Measurements from ENCODE around the gene LGI4. TPM values are rescaled to one million over a fixed set of nuclear protein-coding genes. Genes with fewer than 3 reads are reported as not detected.

The LGI4 gene
- total RNA-seq, 2 donors from 2014 or later: 0.39 to 0.52 TPM

DNA sequence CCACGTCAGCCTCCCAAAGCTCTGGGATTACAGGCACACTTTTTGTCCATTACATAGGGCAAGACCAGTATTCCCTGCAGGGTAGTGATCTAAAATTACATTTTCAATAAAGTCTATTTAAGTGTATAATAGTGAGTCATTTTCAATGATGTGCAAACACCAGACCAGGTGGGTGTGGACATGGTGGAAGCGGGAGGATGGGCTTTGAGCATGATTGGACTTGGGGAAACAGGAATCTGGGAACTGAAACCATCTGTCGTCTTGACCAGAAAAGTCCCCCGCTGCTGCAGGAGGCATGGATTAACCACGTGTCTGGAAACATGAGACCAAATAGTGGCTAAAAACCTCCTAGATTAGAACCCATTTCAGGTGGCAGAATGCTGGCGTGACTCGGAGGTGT lies 14.4 kb downstream of the LGI4 start:
- peaks cover 2% of the 10 kb centered on the region for H3K36me3 Mint-ChIP-seq (ENCODE audit: low read depth)
- ATAC-seq: no peak
- H3K27ac Mint-ChIP-seq: no peak overlapping the region
- peaks cover 15% of the 10 kb centered on the region for H3K4me1 Mint-ChIP-seq
- no peak overlapping the region for H3K4me3 Mint-ChIP-seq
- no peak for DNase-seq
- H3K9me3 ChIP-seq (ENCODE audit: control insufficient read depth, low read length, poor library complexity, severe bottlenecking): no peaks in the 10 kb centered on the region
- H3K27me3 Mint-ChIP-seq: no peaks in the 10 kb centered on the region

DNA sequence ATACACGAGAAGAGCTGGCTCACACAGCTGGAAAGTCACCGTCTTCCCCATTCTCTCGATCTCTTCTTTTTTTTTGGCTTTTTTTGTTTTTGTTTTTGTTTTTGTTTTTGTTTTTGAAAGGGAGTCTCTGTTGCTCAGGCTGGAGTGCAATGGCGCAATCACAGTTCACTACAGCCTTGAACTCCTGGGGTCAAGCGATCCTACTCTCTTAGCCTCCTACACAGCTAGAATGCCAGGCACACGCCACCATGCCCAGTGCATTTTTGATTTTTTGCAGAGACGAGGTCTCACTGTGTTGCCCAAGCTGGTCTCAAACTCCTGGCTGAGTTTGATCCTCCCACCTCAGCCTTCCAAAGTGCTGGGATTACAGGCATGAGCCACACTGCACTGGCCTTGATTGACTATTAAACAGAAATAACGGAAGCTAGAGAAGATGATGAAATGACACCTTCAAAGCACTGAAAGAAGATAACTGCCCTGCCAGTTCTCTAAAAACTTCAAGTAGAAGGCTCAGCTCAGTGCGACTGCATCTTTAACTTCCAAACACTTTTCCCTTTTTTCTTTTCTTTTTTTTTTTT lies 15.2 kb downstream of the LGI4 start:
- no peak overlapping the region for H3K27ac Mint-ChIP-seq
- H3K27me3 Mint-ChIP-seq: no peaks in the 10 kb centered on the region
- peaks cover 16% of the 10 kb centered on the region for H3K4me1 Mint-ChIP-seq
- ATAC-seq (no peak), DNase-seq (no peak)
- H3K36me3 Mint-ChIP-seq (ENCODE audit: low read depth): peaks cover 2% of the 10 kb centered on the region
- no peaks in the 10 kb centered on the region for H3K9me3 ChIP-seq (ENCODE audit: control insufficient read depth, low read length, poor library complexity, severe bottlenecking)
- no peak overlapping the region for H3K4me3 Mint-ChIP-seq

DNA sequence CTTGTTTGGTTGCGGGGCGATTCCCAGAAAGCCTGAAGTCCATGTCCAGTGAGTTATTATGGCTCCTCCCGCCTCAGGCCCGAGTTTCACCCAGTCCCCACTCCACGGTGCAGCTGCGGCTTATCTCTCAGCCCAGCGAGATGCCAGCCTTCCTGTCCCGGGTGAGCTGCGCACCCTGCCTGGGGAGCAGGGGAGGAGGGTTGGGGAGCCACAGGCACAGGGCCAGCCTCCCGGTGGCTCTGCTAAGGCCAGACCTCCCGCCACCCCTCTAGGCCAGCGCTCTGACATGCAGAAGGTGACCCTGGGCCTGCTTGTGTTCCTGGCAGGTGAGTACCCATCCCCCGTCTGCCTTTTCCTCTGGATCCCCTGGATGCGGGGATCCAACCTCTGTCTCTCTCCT lies 15.8 kb downstream of the LGI4 start:
- DNase-seq (no peak), ATAC-seq (no peak)
- H3K4me1 Mint-ChIP-seq: peaks cover 13% of the 10 kb centered on the region
- no peak overlapping the region for H3K4me3 Mint-ChIP-seq
- H3K27ac Mint-ChIP-seq: no peak overlapping the region
- no peaks in the 10 kb centered on the region for H3K36me3 Mint-ChIP-seq (ENCODE audit: low read depth)
- H3K27me3 Mint-ChIP-seq: no peaks in the 10 kb centered on the region
- H3K9me3 ChIP-seq (ENCODE audit: control insufficient read depth, low read length, poor library complexity, severe bottlenecking): no peaks in the 10 kb centered on the region

DNA sequence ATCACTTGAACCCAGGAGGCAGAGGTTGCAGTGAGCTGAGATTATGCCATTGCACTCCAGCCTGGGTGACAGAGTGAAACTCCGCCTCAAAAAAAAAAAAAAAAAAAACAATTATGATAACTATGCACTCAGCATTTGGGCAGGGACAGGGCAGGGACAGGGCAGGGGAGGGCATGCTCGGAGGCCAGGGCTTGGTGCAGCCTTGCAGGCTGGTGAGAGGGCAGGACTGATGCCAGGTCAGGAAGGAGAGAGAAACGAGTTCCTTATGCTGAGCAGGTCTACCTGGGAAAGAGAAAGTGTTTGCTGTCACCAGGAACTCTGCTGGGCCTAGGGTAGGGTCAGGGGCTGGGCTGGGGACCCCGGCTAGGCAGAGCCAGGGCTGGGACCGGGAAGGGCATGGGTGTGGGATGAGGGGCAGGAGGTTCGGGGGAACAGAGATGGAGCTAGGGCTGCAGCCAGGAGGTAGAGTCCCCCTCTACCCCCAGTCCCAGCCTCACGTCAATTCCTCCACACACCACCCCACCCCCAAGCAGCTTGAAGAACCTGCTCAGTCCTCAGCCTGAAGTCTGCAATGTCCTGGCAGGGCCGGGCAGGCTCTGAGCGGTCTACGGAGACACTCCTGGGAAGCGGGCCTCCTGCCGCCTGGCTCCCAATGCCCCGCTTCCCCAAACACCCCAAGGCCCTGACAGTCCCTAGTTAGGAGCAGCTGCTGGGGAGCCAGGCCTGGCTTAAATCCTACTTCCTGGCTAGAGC lies 16.4 kb downstream of the LGI4 start:
- DNase-seq: no peak
- no peaks in the 10 kb centered on the region for H3K9me3 ChIP-seq (ENCODE audit: control insufficient read depth, low read length, poor library complexity, severe bottlenecking)
- no peak for ATAC-seq
- H3K36me3 Mint-ChIP-seq (ENCODE audit: low read depth): no peaks in the 10 kb centered on the region
- no peak overlapping the region for H3K27ac Mint-ChIP-seq
- H3K4me1 Mint-ChIP-seq: peaks cover 11% of the 10 kb centered on the region
- no peaks in the 10 kb centered on the region for H3K27me3 Mint-ChIP-seq
- no peak overlapping the region for H3K4me3 Mint-ChIP-seq

DNA sequence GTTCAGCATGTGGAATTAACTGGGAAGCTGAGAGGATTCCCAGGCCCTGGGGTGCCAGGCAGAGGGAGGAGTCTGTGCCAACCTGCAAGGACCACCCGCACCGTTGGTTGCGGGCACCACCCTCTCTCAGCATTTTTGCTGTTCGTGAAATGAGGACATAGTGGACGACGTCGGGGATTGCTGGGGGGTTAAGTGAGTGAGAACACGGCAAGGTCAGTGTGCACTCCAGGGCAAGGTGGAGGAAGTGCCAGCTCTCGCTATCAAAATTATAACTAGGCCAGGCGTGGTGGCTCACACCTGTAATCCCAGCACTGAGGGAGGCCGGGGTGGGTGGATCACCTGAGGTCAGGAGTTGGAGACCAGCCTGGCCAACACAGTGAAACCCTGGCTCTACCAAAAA lies 17.1 kb downstream of the LGI4 start:
- no peaks in the 10 kb centered on the region for H3K9me3 ChIP-seq (ENCODE audit: control insufficient read depth, low read length, poor library complexity, severe bottlenecking)
- H3K36me3 Mint-ChIP-seq (ENCODE audit: low read depth): no peaks in the 10 kb centered on the region
- no peak for ATAC-seq
- no peaks in the 10 kb centered on the region for H3K27me3 Mint-ChIP-seq
- H3K4me3 Mint-ChIP-seq: no peak overlapping the region
- DNase-seq: no peak
- peaks cover 11% of the 10 kb centered on the region for H3K4me1 Mint-ChIP-seq
- H3K27ac Mint-ChIP-seq: no peak overlapping the region

DNA sequence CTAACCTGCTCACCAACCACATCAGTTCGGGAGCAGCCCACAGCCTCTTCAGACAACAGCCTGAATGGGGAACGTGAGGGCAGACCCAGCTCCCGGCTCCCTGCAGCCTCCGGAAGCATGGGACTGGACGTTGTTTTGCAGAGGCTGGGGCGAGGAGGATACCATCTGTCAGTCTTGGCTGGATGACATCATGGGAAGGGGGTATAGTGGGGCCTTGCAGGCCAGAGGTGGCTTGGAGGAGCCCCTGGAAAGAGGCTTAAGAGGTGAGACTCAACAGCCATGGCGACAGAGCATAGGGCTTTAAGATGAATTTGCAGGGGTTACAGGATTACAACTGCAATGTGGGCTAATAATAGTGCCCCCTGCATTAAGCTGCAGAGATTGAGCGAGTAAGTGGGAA lies 17.7 kb downstream of the LGI4 start:
- no peak overlapping the region for H3K27ac Mint-ChIP-seq
- peaks cover 11% of the 10 kb centered on the region for H3K4me1 Mint-ChIP-seq
- DNase-seq (no peak), ATAC-seq (no peak)
- H3K27me3 Mint-ChIP-seq: no peaks in the 10 kb centered on the region
- no peaks in the 10 kb centered on the region for H3K9me3 ChIP-seq (ENCODE audit: control insufficient read depth, low read length, poor library complexity, severe bottlenecking)
- no peak overlapping the region for H3K4me3 Mint-ChIP-seq
- H3K36me3 Mint-ChIP-seq (ENCODE audit: low read depth): no peaks in the 10 kb centered on the region

DNA sequence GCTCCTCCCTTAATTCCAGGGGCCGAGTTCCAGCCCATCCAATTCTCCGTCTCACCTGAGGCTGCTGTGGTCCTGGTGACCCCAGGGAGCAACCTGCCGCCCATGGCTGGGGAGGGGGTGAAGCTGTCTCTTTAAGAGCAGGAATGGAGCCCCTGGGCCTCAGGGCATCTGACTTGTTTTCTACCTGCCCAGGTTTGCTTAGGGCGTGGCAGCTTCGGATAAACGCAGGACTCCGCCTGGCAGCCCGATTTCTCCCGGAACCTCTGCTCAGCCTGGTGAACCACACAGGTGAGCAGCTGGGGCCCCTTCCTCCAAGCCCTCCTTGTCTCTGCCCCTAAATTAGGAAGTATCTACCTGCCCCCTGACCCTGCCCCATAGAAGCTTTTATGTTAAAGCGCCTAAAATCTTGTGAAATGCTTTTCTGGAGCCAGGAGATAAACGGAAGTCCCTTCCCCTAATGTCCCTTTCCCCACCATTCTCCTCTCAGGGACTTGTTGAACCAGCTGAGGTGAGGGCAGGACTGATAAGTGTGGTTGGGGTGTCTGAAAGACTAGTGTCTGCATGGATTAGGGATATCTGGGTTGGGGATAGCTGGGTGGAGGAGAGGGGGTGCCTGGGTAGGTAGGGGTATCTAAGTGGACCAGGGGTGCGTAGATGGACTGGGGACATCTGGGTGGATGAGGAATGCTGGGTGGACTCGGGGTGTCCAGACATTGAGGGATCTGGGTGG lies 18.6 kb downstream of the LGI4 start:
- H3K4me1 Mint-ChIP-seq: peaks cover 11% of the 10 kb centered on the region
- ATAC-seq (no peak), DNase-seq (no peak)
- H3K36me3 Mint-ChIP-seq (ENCODE audit: low read depth): no peaks in the 10 kb centered on the region
- H3K4me3 Mint-ChIP-seq: no peak overlapping the region
- H3K27ac Mint-ChIP-seq: no peak overlapping the region
- no peaks in the 10 kb centered on the region for H3K9me3 ChIP-seq (ENCODE audit: control insufficient read depth, low read length, poor library complexity, severe bottlenecking)
- H3K27me3 Mint-ChIP-seq: no peaks in the 10 kb centered on the region

DNA sequence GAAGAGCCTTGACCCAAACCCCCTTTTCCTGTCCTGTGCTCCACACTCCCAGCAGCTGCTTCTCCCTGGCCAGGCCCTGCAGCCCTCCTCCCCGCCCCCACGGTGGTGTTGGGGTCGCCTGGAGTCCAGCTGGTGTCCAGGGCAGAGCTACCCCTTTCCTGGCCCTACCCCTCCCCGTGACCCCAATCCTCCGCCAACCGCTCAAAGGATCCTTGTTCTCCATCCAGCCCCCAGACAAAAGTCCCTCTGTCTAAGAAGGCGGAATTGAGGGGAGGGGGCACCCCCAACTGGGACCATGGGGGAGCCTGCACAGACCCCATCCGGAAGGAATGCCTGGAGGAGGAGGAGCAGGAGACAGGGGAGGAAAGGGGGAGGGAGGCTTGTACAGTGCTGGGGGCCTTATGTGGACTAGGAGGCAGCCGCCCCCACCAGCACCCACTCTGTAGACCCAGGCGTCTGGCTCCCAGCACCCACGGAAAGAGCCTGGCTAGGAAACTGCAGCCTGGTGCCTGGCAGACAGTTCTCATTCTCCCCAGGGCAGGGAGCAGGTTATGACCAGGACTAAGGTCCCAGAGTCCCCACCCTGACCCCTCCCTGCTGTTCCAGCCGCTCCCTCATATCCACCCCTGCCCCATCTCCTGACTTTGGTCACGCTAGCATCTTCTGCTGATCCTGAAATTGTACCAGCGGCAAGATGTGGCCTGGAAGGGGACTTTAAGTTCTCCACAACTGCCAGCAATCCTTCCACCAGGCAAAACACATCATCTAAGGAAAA lies 19.5 kb downstream of the LGI4 start, which contains the start of gene FXYD3:
Gene FXYD3 (plus strand): TSS at position 647 of the 775 bp plus-strand sequence. CDS start 3,554 bp downstream, outside the sequence.
- Mint-ChIP-seq H3K36me3 (ENCODE audit: low read depth) (no peaks in the 10 kb centered on the region), H3K4me3 (no peak within 1 kb of the TSS), H3K4me1 (peaks cover 11% of the 10 kb centered on the region), H3K27me3 (peaks cover 4% of the 10 kb centered on the region), H3K27ac (peak within 1 kb of the TSS; percentile 4)
- ATAC-seq: no peak
- H3K9me3 ChIP-seq (ENCODE audit: control insufficient read depth, low read length, poor library complexity, severe bottlenecking): no peaks in the 10 kb centered on the region
- DNase-seq: no peak

DNA sequence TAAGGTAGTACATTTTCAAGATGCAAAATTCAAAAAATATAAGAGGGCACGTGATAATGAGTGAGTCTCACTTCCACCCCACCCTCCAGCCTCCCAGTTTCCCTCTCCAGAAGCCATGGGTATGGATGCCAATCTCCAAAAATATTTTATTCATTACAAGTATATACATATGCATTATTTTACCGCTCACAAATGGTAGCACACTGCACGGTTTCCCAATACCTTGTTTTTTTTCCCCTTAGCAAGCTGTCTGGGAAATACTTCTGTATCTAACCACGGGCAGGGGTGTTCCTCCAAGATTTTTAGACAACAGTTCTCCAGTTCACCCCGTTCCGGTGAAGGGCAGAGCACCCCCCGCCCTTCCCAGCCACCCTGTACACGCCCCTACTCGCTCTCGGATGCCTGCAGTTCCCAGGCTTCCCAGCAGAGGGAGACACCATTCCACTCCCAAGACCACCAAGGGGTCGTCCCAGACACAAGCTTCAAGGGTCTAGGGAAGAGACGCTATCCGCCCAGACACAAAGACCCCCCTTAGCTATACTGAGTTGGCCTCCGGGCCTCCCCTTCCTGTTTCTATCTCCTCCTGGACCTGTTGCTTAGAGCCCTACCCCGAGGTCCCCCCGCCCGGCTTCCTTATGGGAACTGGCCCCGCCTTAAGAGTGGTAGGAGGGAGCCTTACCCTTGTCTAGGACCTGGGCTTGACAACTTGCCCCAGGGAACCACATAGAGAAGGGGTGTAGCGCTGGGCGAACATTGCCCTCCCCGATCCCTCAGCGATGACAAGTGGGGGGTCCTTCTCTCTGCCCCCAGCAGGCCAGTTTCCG lies 20.3 kb downstream of the LGI4 start:
- peak; percentile 39 to 59 (median 54) for DNase-seq
- Mint-ChIP-seq H3K27ac (peak overlapping the region; percentile 4), H3K4me3 (no peak overlapping the region), H3K36me3 (ENCODE audit: low read depth) (no peaks in the 10 kb centered on the region), H3K4me1 (peaks cover 11% of the 10 kb centered on the region), H3K27me3 (peaks cover 4% of the 10 kb centered on the region)
- no peaks in the 10 kb centered on the region for H3K9me3 ChIP-seq (ENCODE audit: control insufficient read depth, low read length, poor library complexity, severe bottlenecking)
- peak; percentile 85 for ATAC-seq

DNA sequence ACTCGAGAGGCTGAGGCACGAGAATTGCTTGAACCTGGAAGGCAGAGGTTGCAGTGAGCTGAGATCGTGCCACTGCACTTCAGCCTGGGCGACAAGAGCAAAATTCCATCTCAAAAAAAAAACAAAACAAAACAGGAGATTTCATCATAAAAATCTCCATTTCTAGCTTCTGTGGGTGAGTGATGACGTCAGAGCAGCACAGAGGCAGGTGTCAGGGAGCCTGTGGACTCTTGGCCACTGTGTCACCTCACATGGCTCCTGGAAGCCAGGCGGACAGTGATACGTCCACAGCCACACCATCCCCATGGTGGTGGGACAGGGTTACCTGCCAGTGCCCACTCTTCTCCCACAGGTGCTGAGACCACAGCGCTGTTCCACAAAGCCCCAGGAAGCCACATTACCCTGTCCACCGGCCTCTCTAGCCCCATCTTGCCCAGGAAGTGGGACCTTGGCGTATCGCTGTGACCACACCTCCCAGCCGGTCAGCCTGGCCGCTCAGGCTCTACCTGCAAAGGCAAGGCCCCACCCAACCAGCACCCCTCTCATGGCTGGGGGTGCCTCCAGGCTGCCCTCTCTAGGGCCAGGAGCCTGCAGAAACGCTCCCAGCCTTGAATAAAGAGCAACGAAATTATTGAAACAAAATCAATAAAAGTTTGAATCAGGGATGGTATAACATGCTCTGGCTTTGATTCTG lies 21.7 kb downstream of the LGI4 start:
- peaks cover 4% of the 10 kb centered on the region for H3K27me3 Mint-ChIP-seq

DNA sequence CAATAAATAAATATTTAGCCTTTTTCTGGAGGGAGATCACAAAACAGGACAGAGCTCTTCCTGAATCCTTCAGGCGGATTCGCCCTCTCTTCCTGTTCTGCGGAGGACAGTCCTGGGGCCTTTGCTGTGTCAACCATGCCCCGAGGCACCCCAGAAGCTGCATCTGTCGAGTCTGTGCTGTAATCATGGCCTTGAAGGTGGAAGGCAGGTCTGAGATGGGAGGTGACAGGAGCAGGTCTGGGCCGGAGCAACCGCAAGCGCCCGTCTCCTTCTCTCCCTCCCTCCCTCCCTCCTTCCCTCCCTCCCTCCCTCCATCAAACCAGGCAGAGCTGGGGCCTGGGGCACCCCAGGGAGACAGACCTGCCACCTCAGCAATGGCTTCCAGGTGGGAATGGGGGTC lies 23.9 kb downstream of the LGI4 start:
- ATAC-seq (no peak), DNase-seq (no peak)
- Mint-ChIP-seq H3K36me3 (ENCODE audit: low read depth) (no peaks in the 10 kb centered on the region), H3K27ac (no peak overlapping the region), H3K4me1 (peaks cover 8% of the 10 kb centered on the region), H3K4me3 (no peak overlapping the region), H3K27me3 (peaks cover 4% of the 10 kb centered on the region)
- H3K9me3 ChIP-seq (ENCODE audit: control insufficient read depth, low read length, poor library complexity, severe bottlenecking): no peaks in the 10 kb centered on the region

More for the DNA sequence above, 21.7 kb downstream of the LGI4 start:
- DNase-seq (no peak), ATAC-seq (no peak)
- Mint-ChIP-seq H3K27ac (no peak overlapping the region), H3K4me1 (peaks cover 11% of the 10 kb centered on the region), H3K4me3 (no peak overlapping the region), H3K36me3 (ENCODE audit: low read depth) (no peaks in the 10 kb centered on the region)
- H3K9me3 ChIP-seq (ENCODE audit: control insufficient read depth, low read length, poor library complexity, severe bottlenecking): no peaks in the 10 kb centered on the region
